K562 (cell line): ENCODE results near the gene TRAF7. TPM values are rescaled to one million over a fixed set of nuclear protein-coding genes. Genes with fewer than 3 reads are reported as not detected.

Experiments used
- CBX1 ChIP-seq: sonication (generic); IDR thresholded peaks from 2 replicates; pipeline ENCODE4 v1.6.1; 2016; ENCODE audit warnings: antibody characterized with exemption, low read depth, mild to moderate bottlenecking
- EP400 ChIP-seq: fragments of 450-650 bp; IDR thresholded peaks from 2 replicates; pipeline ENCODE4 v1.6.1; 2017; ENCODE audit warnings: antibody characterized with exemption, mild to moderate bottlenecking, moderate library complexity
- PHB2 ChIP-seq: fragments of 450-650 bp; IDR thresholded peaks from 2 replicates; pipeline ENCODE4 v1.6.1; 2017; ENCODE audit warnings: low read depth
- POLR2A ChIP-seq: fragments of 450-650 bp; conservative IDR thresholded peaks from 2 replicates; pipeline ENCODE4 v1.6.1; 2016
- POLR2AphosphoS5 ChIP-seq: IDR thresholded peaks from 2 replicates; pipeline ENCODE4 v1.6.1; 2011; ENCODE audit warnings: mild to moderate bottlenecking, low read depth, low read length, moderate library complexity; ENCODE audit not compliant: control insufficient read depth, insufficient read depth
- POLR2G ChIP-seq: fragments of 200-400 bp; formaldehyde crosslinking; IDR thresholded peaks from 2 replicates; pipeline ENCODE4 v1.6.1; 2017; ENCODE audit warnings: low read depth, mild to moderate bottlenecking, antibody characterized with exemption, low read length, moderate library complexity
- RBM39 ChIP-seq: fragments of 200-400 bp; formaldehyde crosslinking; optimal IDR thresholded peaks from 2 replicates; pipeline ENCODE3; 2018; ENCODE audit warnings: low read depth, low read length
- SMAD1 ChIP-seq: fragments of 150-350 bp; IDR thresholded peaks from 2 replicates; pipeline ENCODE4 v1.6.1; 2014; ENCODE audit warnings: low read length, low read depth; ENCODE audit not compliant: partially characterized antibody
- ZC3H4 ChIP-seq: sonication (generic); formaldehyde crosslinking; IDR thresholded peaks from 2 replicates; pipeline ENCODE4 v1.9.0; 2021; ENCODE audit warnings: missing genetic modification reagents, borderline replicate concordance
- polyA plus RNA-seq, 8 experiments: library from polyadenylated mRNA; depleted of rRNA in 4 of 8; stranded (reverse) in 5 of 8; unstranded in 3 of 8; fragments of >200 nt; fragmentation: Nextera tagmentation in 2 of 8; fragmentation: Illumina TruSeq in 1 of 8; extraction: Ambion mirVana in 2 of 8; extraction: Trizol in 1 of 8; gene quantifications; 2 replicates each; pipeline versions ENCODE4 v1.2.1 to v1.2.3, GENCODE V29; 2011 to 2014; ENCODE audit warnings: inconsistent platforms in 1 of 8, missing spikeins in 1 of 8
- total RNA-seq, 7 experiments: library from RNA; depleted of rRNA in 6 of 7; stranded (reverse); fragments of >200 nt in 6 of 7; fragmentation: Illumina TruSeq in 2 of 7; extraction: Trizol in 2 of 7; gene quantifications; 2 replicates each; pipeline versions ENCODE4 v1.2.1 to v1.2.3, GENCODE V29; 2011 to 2021; ENCODE audit warnings: low replicate concordance in 1 of 7
- TF ChIP-seq, protein P1 (sequence below): fragments of 250-450 bp; sonication (Bioruptor Pico); IDR thresholded peaks from 2 replicates; pipeline ENCODE4 v1.5.0; 2020; ENCODE audit warnings: mild to moderate bottlenecking
- TF ChIP-seq, protein P2 (sequence below), 2 experiments: IDR thresholded peaks; 2 replicates each; pipeline ENCODE4 v1.6.1; 2011; ENCODE audit warnings: borderline replicate concordance in 1 of 2, control low read depth in 1 of 2, low read depth in 1 of 2, low read length in 1 of 2, mild to moderate bottlenecking in 1 of 2, mixed read lengths in 1 of 2, moderate library complexity in 1 of 2; ENCODE audit not compliant: insufficient read depth in 1 of 2, insufficient read length in 1 of 2, poor library complexity in 1 of 2, severe bottlenecking in 1 of 2; ENCODE audit errors: extremely low read depth in 1 of 2

Gene TRAF7
- total and polyA plus RNA-seq, 9 of the 15 experiments (the other 6 are each of a cell fraction or from before 2014, with no cell fraction given): 1.1 to 113 (median 41.6) TPM

DNA sequence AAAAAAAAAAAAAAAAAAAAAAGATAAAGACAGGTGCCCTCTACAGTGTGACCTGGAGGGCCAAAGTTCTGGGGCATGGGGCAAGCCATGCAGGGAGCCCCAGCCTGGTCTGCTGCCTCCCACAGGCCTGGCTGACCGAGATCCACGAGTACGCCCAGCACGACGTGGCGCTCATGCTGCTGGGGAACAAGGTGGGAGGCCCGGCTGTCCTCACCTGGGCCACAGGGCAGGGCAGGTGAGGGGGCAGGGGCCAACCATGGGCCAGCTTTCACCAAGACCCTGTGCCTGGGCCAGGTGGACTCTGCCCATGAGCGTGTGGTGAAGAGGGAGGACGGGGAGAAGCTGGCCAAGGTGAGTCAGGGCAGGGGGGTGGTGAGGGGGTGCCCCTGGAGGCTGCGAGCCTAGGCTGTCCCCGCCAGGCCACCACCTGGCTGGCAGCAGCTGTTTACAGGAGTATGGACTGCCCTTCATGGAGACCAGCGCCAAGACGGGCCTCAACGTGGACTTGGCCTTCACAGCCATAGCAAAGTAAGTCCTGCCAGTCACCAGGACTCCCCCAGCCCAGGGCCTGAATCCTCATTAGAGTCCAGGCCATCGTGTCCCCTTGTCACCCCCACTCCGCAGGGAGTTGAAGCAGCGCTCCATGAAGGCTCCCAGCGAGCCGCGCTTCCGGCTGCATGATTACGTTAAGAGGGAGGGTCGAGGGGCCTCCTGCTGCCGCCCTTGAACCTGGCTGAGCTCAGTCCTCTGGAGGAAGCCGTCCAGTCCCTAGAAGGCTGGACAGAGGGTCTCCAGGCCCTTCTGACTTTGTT is 2.7 kb upstream of the TRAF7 start (continued):
- TF ChIP-seq ZC3H4 (CRISPR knock-in tag) (peak; percentile 79; the same call in 1 of the 2 replicates), POLR2A (peak; percentile 79), POLR2AphosphoS5 (peak; percentile 40; the same call in 1 of the 2 replicates), CBX1 (peak; percentile 50; the same call in 1 of the 2 replicates), EP400 (peak; percentile 79; the same call in 1 of the 2 replicates), SMAD1 (peak; percentile 4), RBM39 (no peak), PHB2 (no peak), POLR2G (peak; percentile 85)
- TF ChIP-seq, protein P1, sequence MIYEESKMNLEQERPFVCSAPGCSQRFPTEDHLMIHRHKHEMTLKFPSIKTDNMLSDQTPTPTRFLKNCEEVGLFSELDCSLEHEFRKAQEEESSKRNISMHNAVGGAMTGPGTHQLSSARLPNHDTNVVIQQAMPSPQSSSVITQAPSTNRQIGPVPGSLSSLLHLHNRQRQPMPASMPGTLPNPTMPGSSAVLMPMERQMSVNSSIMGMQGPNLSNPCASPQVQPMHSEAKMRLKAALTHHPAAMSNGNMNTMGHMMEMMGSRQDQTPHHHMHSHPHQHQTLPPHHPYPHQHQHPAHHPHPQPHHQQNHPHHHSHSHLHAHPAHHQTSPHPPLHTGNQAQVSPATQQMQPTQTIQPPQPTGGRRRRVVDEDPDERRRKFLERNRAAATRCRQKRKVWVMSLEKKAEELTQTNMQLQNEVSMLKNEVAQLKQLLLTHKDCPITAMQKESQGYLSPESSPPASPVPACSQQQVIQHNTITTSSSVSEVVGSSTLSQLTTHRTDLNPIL (CRISPR knock-in tag): 0 out of 2 replicates have a peak, but pooled peaks have one; percentile 28
- TF ChIP-seq, protein P2, sequence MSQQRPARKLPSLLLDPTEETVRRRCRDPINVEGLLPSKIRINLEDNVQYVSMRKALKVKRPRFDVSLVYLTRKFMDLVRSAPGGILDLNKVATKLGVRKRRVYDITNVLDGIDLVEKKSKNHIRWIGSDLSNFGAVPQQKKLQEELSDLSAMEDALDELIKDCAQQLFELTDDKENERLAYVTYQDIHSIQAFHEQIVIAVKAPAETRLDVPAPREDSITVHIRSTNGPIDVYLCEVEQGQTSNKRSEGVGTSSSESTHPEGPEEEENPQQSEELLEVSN (IDR thresholded peaks at IDR 0.05; ENCODE audit: borderline replicate concordance in 1 of 2, extremely low read depth in 1 of 2, insufficient read depth in 1 of 2, insufficient read length in 1 of 2, low read depth in 1 of 2, low read length in 1 of 2, poor library complexity in 1 of 2, severe bottlenecking in 1 of 2): peak in 1 of 2 experiments; percentile 21
